ENCODE data around the gene PTPN7. TPM values are rescaled to one million over a fixed set of nuclear protein-coding genes. Genes with fewer than 3 reads are reported as not detected.

The PTPN7 gene
- total and polyA plus RNA-seq, 2 of the 13 experiments (the other 11 are each of a cell fraction or from before 2014, with no cell fraction given): not detected

DNA sequence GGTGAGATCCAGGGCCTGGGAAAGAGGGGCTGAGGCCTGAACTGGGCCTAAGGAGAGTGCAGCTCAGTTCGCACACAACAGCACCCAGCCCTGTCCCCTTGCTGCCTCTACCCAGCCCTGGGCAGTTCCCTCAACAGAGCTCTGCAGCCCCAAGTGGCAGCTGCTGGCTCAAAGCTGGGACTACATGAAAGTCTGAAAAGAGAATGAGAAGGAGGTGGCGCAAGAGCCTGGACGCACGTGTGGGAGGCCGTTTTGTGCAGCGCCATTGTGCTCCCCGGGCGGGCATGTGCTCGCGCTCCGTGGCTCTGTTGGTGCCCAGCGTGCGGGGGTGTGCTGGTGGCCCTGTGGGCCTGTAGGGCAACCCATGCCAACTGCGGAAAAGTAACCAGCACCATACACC lies 27.4 kb downstream of the PTPN7 start:
- FAIRE-seq: no peak
- no TSS peak for BruUV-seq (replicated peaks)
- Histone ChIP-seq H3K27me3 (ENCODE audit: control insufficient read depth in 1 of 2, insufficient read depth in 2 of 2, low read length in 2 of 2) (no peaks in the 10 kb centered on the region), H3K4me3 (replicated peaks in 1 of 3; ENCODE audit: insufficient read depth in 1 of 3, low read depth in 2 of 3, low read length in 3 of 3) (no peak overlapping the region), H3K36me3 (replicated peaks in 1 of 2; ENCODE audit: control insufficient read depth in 1 of 2, insufficient read depth in 2 of 2, low read length in 2 of 2) (peaks cover 0 to 2% of the 10 kb centered on the region in 2 experiments; a peak in 1 of 5 replicates), H3K9ac (ENCODE audit: insufficient read depth, low read depth, low read length) (no peak overlapping the region), H4K20me1 (ENCODE audit: insufficient read depth, low read length) (0 out of 2 replicates have a peak, but pooled peaks cover 5% of the 10 kb centered on the region), H2AFZ (ENCODE audit: low read length) (no peak overlapping the region), H3K27ac (ENCODE audit: extremely low read length, insufficient read depth, low read length) (no peak overlapping the region), H3K4me1 (ENCODE audit: insufficient read depth, low read length) (0 out of 2 replicates have a peak, but pooled peaks cover 6% of the 10 kb centered on the region), H3K4me2 (ENCODE audit: low read depth, low read length) (no peak overlapping the region), H3K9me3 (ENCODE audit: low read length) (no peaks in the 10 kb centered on the region), H3K79me2 (ENCODE audit: insufficient read depth, low read length) (no peaks in the 10 kb centered on the region)
- 88% methylated on average over 9 of the region's 14 CpGs for WGBS (ENCODE audit: low lambda C conversion rate)
- CTCF ChIA-PET (ENCODE audit: low intra/inter-chr PET ratio, low total read pairs): no interaction called here
- in situ Hi-C loops (cut with HindIII; ENCODE audit: extremely low pct_ligation_motif_present, low pct_unique_long_range_greater_than_20kb) (loop anchor here (5.0 kb wide), 1 partner anchor 236 kb away; no protein-coding TSS in a partner anchor), intact Hi-C loops (cut with micrococcal nuclease; ENCODE audit: unreplicated experiment) (no loop called here)
- no peak for ATAC-seq
- POLR2A ChIA-PET: no interaction called here
- DNase-seq (ENCODE audit: low spot score): no peak
- TF ChIP-seq ZNF572 (CRISPR knock-in tag; IDR thresholded peaks at IDR 0.05): no peak
- TF ChIP-seq, protein P1, sequence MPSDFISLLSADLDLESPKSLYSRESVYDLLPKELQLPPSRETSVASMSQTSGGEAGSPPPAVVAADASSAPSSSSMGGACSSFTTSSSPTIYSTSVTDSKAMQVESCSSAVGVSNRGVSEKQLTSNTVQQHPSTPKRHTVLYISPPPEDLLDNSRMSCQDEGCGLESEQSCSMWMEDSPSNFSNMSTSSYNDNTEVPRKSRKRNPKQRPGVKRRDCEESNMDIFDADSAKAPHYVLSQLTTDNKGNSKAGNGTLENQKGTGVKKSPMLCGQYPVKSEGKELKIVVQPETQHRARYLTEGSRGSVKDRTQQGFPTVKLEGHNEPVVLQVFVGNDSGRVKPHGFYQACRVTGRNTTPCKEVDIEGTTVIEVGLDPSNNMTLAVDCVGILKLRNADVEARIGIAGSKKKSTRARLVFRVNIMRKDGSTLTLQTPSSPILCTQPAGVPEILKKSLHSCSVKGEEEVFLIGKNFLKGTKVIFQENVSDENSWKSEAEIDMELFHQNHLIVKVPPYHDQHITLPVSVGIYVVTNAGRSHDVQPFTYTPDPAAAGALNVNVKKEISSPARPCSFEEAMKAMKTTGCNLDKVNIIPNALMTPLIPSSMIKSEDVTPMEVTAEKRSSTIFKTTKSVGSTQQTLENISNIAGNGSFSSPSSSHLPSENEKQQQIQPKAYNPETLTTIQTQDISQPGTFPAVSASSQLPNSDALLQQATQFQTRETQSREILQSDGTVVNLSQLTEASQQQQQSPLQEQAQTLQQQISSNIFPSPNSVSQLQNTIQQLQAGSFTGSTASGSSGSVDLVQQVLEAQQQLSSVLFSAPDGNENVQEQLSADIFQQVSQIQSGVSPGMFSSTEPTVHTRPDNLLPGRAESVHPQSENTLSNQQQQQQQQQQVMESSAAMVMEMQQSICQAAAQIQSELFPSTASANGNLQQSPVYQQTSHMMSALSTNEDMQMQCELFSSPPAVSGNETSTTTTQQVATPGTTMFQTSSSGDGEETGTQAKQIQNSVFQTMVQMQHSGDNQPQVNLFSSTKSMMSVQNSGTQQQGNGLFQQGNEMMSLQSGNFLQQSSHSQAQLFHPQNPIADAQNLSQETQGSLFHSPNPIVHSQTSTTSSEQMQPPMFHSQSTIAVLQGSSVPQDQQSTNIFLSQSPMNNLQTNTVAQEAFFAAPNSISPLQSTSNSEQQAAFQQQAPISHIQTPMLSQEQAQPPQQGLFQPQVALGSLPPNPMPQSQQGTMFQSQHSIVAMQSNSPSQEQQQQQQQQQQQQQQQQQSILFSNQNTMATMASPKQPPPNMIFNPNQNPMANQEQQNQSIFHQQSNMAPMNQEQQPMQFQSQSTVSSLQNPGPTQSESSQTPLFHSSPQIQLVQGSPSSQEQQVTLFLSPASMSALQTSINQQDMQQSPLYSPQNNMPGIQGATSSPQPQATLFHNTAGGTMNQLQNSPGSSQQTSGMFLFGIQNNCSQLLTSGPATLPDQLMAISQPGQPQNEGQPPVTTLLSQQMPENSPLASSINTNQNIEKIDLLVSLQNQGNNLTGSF (CRISPR knock-in tag; IDR thresholded peaks at IDR 0.05): no peak
- TF ChIP-seq FIP1L1 (IDR thresholded peaks at IDR 0.05; ENCODE audit: borderline replicate concordance, insufficient read depth, low read depth, low read length): no peak
- TF ChIP-seq SPEN (CRISPR knock-in tag; IDR thresholded peaks at IDR 0.05; ENCODE audit: low read depth): no peak
- TF ChIP-seq, protein P2, sequence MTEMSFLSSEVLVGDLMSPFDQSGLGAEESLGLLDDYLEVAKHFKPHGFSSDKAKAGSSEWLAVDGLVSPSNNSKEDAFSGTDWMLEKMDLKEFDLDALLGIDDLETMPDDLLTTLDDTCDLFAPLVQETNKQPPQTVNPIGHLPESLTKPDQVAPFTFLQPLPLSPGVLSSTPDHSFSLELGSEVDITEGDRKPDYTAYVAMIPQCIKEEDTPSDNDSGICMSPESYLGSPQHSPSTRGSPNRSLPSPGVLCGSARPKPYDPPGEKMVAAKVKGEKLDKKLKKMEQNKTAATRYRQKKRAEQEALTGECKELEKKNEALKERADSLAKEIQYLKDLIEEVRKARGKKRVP (CRISPR knock-in tag; IDR thresholded peaks at IDR 0.05): no peak
- no peak for TF ChIP-seq ZNF138 (CRISPR knock-in tag; IDR thresholded peaks at IDR 0.05; ENCODE audit: low read depth)
- TF ChIP-seq, protein P3, sequence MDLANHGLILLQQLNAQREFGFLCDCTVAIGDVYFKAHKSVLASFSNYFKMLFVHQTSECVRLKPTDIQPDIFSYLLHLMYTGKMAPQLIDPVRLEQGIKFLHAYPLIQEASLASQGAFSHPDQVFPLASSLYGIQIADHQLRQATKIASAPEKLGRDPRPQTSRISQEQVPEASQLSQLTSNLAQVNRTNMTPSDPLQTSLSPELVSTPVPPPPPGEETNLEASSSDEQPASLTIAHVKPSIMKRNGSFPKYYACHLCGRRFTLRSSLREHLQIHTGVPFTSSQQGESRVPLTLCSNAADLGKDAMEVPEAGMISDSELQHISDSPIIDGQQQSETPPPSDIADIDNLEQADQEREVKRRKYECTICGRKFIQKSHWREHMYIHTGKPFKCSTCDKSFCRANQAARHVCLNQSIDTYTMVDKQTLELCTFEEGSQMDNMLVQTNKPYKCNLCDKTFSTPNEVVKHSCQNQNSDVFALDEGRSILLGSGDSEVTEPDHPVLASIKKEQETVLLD (CRISPR knock-in tag; IDR thresholded peaks at IDR 0.05; ENCODE audit: low read depth): no peak
- TF ChIP-seq, protein P4, sequence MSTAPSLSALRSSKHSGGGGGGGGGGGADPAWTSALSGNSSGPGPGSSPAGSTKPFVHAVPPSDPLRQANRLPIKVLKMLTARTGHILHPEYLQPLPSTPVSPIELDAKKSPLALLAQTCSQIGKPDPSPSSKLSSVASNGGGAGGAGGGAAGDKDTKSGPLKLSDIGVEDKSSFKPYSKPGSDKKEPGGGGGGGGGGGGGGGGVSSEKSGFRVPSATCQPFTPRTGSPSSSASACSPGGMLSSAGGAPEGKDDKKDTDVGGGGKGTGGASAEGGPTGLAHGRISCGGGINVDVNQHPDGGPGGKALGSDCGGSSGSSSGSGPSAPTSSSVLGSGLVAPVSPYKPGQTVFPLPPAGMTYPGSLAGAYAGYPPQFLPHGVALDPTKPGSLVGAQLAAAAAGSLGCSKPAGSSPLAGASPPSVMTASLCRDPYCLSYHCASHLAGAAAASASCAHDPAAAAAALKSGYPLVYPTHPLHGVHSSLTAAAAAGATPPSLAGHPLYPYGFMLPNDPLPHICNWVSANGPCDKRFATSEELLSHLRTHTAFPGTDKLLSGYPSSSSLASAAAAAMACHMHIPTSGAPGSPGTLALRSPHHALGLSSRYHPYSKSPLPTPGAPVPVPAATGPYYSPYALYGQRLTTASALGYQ (CRISPR knock-in tag; IDR thresholded peaks at IDR 0.05): no peak
- no peak for TF ChIP-seq NFRKB (IDR thresholded peaks at IDR 0.05)
- TF ChIP-seq ELF1 (CRISPR knock-in tag; IDR thresholded peaks at IDR 0.05): no peak
- no peak for TF ChIP-seq ZNF777 (CRISPR knock-in tag; IDR thresholded peaks at IDR 0.05)
- TF ChIP-seq ZNF780A (CRISPR knock-in tag; IDR thresholded peaks at IDR 0.05): no peak
- TF ChIP-seq HMGA1 (CRISPR knock-in tag; conservative IDR thresholded peaks at IDR 0.05): no peak
- no peak for TF ChIP-seq RBAK (CRISPR knock-in tag; IDR thresholded peaks at IDR 0.05)
- TF ChIP-seq FOSL1 (CRISPR knock-in tag; IDR thresholded peaks at IDR 0.05; ENCODE audit: borderline replicate concordance): no peak
- no peak for TF ChIP-seq MTA1 (CRISPR knock-in tag; IDR thresholded peaks at IDR 0.05; ENCODE audit: borderline replicate concordance)
- TF ChIP-seq ZFP62 (CRISPR knock-in tag; IDR thresholded peaks at IDR 0.05): no peak
